ENCODE data around the gene KRTAP6-1. TPM values are rescaled to one million over a fixed set of nuclear protein-coding genes. Genes with fewer than 3 reads are reported as not detected.

Gene KRTAP6-1
- total RNA-seq, 2 donors from 2014 or later = not detected

DNA sequence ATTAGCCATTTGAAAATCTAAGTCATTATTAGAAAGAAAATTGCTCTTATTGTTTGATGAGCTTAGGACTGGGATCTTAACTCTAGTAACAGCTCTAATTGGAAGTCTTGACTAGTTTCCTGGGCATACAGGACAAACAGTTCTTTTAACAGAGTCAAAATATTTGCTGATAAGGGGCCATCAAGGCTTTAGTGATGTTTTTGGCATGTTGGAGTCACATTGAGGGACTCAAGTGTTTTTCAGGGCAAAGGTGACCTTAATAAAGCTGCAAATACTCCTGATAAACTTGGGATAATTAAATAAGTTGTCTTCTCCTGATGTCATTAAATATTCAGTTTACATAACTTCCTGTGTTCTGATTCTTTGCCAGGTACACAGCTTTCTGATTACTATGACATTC, 46.1 kb downstream of the KRTAP6-1 start:
- TF ChIP-seq, protein P1, sequence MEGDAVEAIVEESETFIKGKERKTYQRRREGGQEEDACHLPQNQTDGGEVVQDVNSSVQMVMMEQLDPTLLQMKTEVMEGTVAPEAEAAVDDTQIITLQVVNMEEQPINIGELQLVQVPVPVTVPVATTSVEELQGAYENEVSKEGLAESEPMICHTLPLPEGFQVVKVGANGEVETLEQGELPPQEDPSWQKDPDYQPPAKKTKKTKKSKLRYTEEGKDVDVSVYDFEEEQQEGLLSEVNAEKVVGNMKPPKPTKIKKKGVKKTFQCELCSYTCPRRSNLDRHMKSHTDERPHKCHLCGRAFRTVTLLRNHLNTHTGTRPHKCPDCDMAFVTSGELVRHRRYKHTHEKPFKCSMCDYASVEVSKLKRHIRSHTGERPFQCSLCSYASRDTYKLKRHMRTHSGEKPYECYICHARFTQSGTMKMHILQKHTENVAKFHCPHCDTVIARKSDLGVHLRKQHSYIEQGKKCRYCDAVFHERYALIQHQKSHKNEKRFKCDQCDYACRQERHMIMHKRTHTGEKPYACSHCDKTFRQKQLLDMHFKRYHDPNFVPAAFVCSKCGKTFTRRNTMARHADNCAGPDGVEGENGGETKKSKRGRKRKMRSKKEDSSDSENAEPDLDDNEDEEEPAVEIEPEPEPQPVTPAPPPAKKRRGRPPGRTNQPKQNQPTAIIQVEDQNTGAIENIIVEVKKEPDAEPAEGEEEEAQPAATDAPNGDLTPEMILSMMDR (conservative IDR thresholded peaks at IDR 0.05) = no peak
- no peak overlapping the region for H3K9ac ChIP-seq (ENCODE audit: extremely low read depth, low read length, poor library complexity, severe bottlenecking)
- no peaks in the 10 kb centered on the region for H3K27me3 ChIP-seq (ENCODE audit: control insufficient read depth, insufficient read depth, low read length, poor library complexity, severe bottlenecking)
- H3K36me3 ChIP-seq (ENCODE audit: control insufficient read depth, insufficient read depth, low read length) = no peaks in the 10 kb centered on the region
- Mint-ChIP-seq H3K27me3 (ENCODE audit: insufficient read depth) (no peaks in the 10 kb centered on the region), H3K4me1 (no peaks in the 10 kb centered on the region), H3K36me3 (ENCODE audit: low read depth) (no peaks in the 10 kb centered on the region), H3K9me3 (peaks cover 8% of the 10 kb centered on the region), H3K4me3 (no peak overlapping the region), H3K27ac (no peak overlapping the region)
- DNase-seq = no peak
- no peaks in the 10 kb centered on the region for H3K9me3 ChIP-seq (ENCODE audit: control insufficient read depth, low read length)
- H3K4me1 ChIP-seq (ENCODE audit: control insufficient read depth, insufficient read depth, low read length) = peaks cover 3% of the 10 kb centered on the region
- no peak overlapping the region for H3K27ac ChIP-seq (ENCODE audit: low read depth, low read length)
- no peak overlapping the region for H3K4me3 ChIP-seq (ENCODE audit: low read length)

DNA sequence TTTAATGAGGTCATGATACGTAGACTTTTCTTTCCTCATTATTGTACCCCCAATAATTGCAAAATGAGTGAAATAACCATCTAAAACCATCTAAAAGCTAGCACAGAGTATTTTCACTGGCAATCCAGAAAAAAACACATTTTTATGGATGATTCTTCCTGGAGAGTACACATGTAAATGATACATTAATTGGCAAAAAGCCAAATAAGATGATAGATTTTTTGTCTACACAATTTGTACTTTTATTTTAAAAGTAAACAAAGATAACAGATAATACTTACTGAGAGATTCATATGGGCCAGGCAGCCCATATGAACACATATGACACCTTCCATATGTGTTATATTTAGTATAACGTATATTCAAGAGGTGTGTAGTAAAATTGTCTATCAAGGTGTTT, 50.1 kb downstream of the KRTAP6-1 start:
- no peak overlapping the region for H3K27ac ChIP-seq (ENCODE audit: low read depth, low read length)
- Mint-ChIP-seq H3K4me1 (no peaks in the 10 kb centered on the region), H3K27ac (no peak overlapping the region), H3K4me3 (no peak overlapping the region), H3K9me3 (peaks cover 16% of the 10 kb centered on the region), H3K27me3 (ENCODE audit: insufficient read depth) (no peaks in the 10 kb centered on the region), H3K36me3 (ENCODE audit: low read depth) (no peaks in the 10 kb centered on the region)
- no peak overlapping the region for H3K9ac ChIP-seq (ENCODE audit: extremely low read depth, low read length, poor library complexity, severe bottlenecking)
- H3K4me3 ChIP-seq (ENCODE audit: low read length) = no peak overlapping the region
- DNase-seq = no peak
- WGBS, 2 experiments (ENCODE audit: insufficient coverage in 1 of 2, insufficient read length in 1 of 2) = 90% methylated on average over 1 of the region's 2 CpGs; no CpG with 5 or more reads in 1 of the 2 experiments
- TF ChIP-seq, protein P1 (conservative IDR thresholded peaks at IDR 0.05) = no peak
- H3K27me3 ChIP-seq (ENCODE audit: control insufficient read depth, insufficient read depth, low read length, poor library complexity, severe bottlenecking) = no peaks in the 10 kb centered on the region
- H3K4me1 ChIP-seq (ENCODE audit: control insufficient read depth, insufficient read depth, low read length) = no peaks in the 10 kb centered on the region
- H3K36me3 ChIP-seq (ENCODE audit: control insufficient read depth, insufficient read depth, low read length) = no peaks in the 10 kb centered on the region
- H3K9me3 ChIP-seq (ENCODE audit: control insufficient read depth, low read length) = peaks cover 8% of the 10 kb centered on the region

Other genes starting within 250 kb of the KRTAP6-1 start
- gene KRTAP13-2, start 241.7 kb downstream of the KRTAP6-1 start, total RNA-seq = not detected
- not detected for gene KRTAP13-1, start 217.9 kb downstream of the KRTAP6-1 start, total RNA-seq
- not detected for gene KRTAP13-3, start 188.0 kb downstream of the KRTAP6-1 start, total RNA-seq
- gene KRTAP13-4, start 183.7 kb downstream of the KRTAP6-1 start, total RNA-seq = not detected
- gene KRTAP15-1, start 173.7 kb downstream of the KRTAP6-1 start, total RNA-seq = not detected
- not detected for gene KRTAP19-1, start 133.6 kb downstream of the KRTAP6-1 start, total RNA-seq
- not detected for gene KRTAP19-2, start 126.5 kb downstream of the KRTAP6-1 start, total RNA-seq
- not detected for gene KRTAP19-3, start 121.9 kb downstream of the KRTAP6-1 start, total RNA-seq
- not detected for gene KRTAP19-4, start 116.8 kb downstream of the KRTAP6-1 start, total RNA-seq
- gene KRTAP19-5, start 111.8 kb downstream of the KRTAP6-1 start, total RNA-seq = not detected
- not detected for gene KRTAP19-6, start 72.1 kb downstream of the KRTAP6-1 start, total RNA-seq
- gene KRTAP19-7, start 52.6 kb downstream of the KRTAP6-1 start, total RNA-seq = not detected
- not detected for gene KRTAP22-2, start 23.5 kb downstream of the KRTAP6-1 start, total RNA-seq
- not detected for gene KRTAP6-3, start 21.5 kb downstream of the KRTAP6-1 start, total RNA-seq
- gene KRTAP6-2, start 15.0 kb downstream of the KRTAP6-1 start, total RNA-seq = not detected
- gene KRTAP22-1, start 12.8 kb downstream of the KRTAP6-1 start, total RNA-seq = not detected
- gene KRTAP20-1, start 2.5 kb upstream of the KRTAP6-1 start, total RNA-seq = not detected
- gene KRTAP20-4, start 6.7 kb upstream of the KRTAP6-1 start, total RNA-seq = not detected
- not detected for gene KRTAP20-2, start 21.3 kb upstream of the KRTAP6-1 start, total RNA-seq
- gene KRTAP20-3, start 28.9 kb upstream of the KRTAP6-1 start, total RNA-seq = not detected
- not detected for gene KRTAP21-3, start 104.8 kb upstream of the KRTAP6-1 start, total RNA-seq
- gene KRTAP21-2, start 133.3 kb upstream of the KRTAP6-1 start, total RNA-seq = not detected
- not detected for gene KRTAP21-1, start 141.5 kb upstream of the KRTAP6-1 start, total RNA-seq
- gene KRTAP8-1, start 199.3 kb upstream of the KRTAP6-1 start, total RNA-seq = not detected
- not detected for gene KRTAP7-1, start 215.8 kb upstream of the KRTAP6-1 start, total RNA-seq